ENCODE data around the gene OSTF1.

Gene OSTF1

DNA sequence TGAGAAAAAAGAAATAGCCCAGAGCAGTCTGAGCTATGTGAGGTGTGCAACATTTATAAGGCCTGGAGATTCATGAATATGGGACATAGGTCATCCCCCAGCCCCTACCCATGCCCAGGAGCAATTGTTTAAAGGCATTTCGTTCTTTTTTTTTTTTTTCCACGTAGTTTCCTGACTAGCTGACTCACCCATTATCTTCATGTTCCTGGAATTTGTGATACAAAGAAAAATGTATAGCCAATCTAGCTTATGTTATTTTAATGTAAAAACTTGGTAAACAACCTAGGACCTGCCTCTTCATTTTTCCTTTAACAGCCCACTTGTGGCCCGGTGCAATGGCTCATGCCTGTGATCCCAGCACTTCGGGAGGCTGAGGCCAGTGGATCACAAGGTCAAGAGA is 81.3 kb downstream of the OSTF1 start:
- DNase-seq = no peak

GRCh38 chr9:75170898-75171360 is 82.6 kb downstream of the OSTF1 start:
- DNase-seq = no peak

GRCh38 chr9:75175395-75175794 is 87.1 kb downstream of the OSTF1 start:
- no peak for DNase-seq

GRCh38 chr9:75176037-75176436 is 87.7 kb downstream of the OSTF1 start:
- DNase-seq = no peak

DNA sequence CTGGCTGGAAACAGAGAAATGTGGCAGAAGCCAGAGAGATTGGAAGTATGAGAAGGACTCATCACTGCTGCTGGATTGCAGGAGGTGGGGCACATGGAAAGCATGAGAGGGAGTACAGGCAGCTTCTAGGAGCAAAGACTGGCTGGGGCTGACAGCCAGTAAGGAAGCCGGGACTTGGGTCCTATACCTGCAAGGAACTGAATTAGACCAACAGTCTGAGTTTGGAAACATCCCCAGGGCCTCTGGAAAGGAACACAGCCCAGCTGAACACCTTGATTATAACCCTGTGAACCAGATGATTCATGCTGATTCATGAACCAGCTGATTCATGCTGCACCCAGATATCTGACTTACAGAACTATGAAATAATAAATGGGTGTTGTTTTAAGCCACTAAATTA is 93.4 kb downstream of the OSTF1 start:
- no peak for DNase-seq

- no peak for DNase-seq
Measured at GRCh38 chr9:75183306-75183705, 95.0 kb downstream of the OSTF1 start.

GRCh38 chr9:75184471-75184870 is 96.2 kb downstream of the OSTF1 start:
- no peak for DNase-seq

- no peak for DNase-seq
Measured at GRCh38 chr9:75185585-75186170, 97.4 kb downstream of the OSTF1 start.

- DNase-seq = no peak
Measured at GRCh38 chr9:75186767-75187380, 98.6 kb downstream of the OSTF1 start.

DNA sequence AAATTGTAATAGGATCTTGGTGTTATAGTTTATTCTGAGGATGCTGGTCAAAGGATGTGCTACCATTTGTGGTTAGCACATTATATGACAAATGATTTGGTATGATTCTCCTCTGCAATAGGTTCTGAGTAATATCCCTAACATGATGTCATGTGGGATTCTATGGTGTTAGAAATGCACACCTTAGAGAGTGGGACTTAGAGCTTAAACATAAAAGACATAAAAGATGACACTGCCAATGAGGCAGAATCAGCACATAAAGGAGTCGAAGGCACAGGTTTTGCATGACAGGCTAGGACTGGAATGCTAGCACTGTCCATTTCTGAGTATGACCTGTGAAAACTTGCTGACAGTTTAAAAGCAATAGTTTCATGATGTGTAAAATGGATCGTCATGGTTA is 100.4 kb downstream of the OSTF1 start:
- no peak for DNase-seq

DNA sequence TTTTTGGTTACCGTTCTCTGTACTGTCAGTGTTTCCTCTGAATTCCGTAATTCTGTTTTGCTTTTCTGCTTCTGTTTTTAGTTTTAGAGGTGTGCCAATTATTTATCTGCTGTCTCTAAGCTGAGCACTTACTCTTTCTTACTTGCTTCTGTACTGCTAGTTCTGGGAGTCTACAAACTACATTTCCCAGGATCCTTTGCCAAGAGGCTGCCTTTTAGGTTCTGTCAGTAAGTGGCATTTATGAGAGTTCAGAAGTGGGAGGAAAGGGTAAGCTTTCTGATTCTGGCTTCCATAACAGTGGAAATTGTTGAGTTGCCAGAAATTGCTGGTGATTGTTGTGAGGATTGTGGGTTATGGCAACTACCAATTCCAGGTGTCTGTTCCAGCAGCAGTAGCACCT is 102.4 kb downstream of the OSTF1 start:
- DNase-seq = no peak

All from NCI-H2081 treated with DMSO at 0.1 percent for 48 hours (cell line).